GM12891 (cell line): ENCODE results near the gene CAMKV.

Source experiments
- DNase-seq: peaks from one replicate; pipeline ENCODE4 v3.0.0; 2011; ENCODE audit warnings: low spot score; ENCODE audit not compliant: insufficient read length
- FAIRE-seq: peaks from 2 replicates; lab custom pipeline; 2011; peaks lifted over from hg19 to GRCh38; lab: Jason Lieb, UNC
- PAX5 ChIP-seq: IDR thresholded peaks from 2 replicates; pipeline ENCODE4 v1.6.1; 2011; ENCODE audit warnings: low read length, moderate library complexity, mild to moderate bottlenecking; ENCODE audit not compliant: insufficient read depth, severe bottlenecking
- POLR2A ChIP-seq: IDR thresholded peaks from 2 replicates; pipeline ENCODE4 v1.6.1; 2011; ENCODE audit warnings: low read depth, low read length, control low read depth
- POLR2AphosphoS5 ChIP-seq: IDR thresholded peaks from 2 replicates; pipeline ENCODE4 v1.6.1; 2011; ENCODE audit warnings: low read depth, low read length, control low read depth
- POU2F2 ChIP-seq: IDR thresholded peaks from 2 replicates; pipeline ENCODE4 v1.6.1; 2011; ENCODE audit warnings: low read depth, mild to moderate bottlenecking, control low read depth, low read length, moderate library complexity
- SPI1 ChIP-seq: IDR thresholded peaks from 2 replicates; pipeline ENCODE4 v1.6.1; 2011; ENCODE audit warnings: low read depth, low read length, control low read depth
- TAF1 ChIP-seq: IDR thresholded peaks from 2 replicates; pipeline ENCODE4 v1.6.1; 2011; ENCODE audit warnings: low read depth, low read length, control low read depth

Gene CAMKV

DNA sequence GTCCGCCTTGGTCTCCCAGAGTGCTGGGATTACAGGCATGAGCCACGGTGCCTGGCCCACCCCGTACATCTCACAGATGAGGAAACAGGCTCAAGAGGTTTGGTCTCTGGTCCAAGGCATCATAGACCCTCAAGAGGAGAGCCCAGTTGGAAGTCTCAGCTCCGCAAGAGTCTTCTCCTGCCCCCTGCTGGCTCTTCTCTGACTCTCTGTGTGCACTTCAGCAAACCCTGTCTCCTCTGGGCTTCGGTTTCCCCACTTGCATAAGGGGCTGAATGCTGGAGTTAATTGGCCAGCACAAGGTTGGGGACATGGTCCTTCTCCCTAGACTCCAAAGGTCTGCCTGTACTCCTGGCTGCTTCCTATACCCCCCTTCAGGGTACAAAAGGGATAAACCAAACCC is 30.1 kb upstream of the CAMKV start:
- DNase-seq (no peak), FAIRE-seq (no peak)
- TF ChIP-seq TAF1, result no peak
- TF ChIP-seq PAX5, result no peak
- TF ChIP-seq POU2F2, result no peak
- TF ChIP-seq SPI1, result no peak
- TF ChIP-seq POLR2AphosphoS5, result no peak

DNA sequence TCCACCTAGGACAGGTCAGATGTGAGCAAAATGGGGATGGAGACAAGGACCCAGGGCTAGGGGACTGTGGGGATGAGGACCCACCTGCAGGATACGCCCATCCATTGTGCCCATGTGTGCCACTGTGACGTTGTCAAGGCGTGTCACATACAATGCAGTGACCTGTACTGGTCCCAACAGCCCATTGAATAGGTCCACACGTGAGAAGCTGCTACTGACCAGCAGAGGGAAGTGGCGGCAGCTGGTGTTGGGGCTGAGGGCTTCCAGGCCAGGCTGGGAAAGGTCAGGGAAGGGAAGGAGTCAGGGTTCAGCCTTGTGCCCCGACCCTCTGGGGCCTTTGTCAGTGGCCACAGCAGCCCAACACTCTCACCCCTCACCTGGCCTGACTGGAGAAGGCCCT is 29.3 kb upstream of the CAMKV start:
- no peak for TF ChIP-seq POLR2A
- no peak for TF ChIP-seq SPI1
- no peak for TF ChIP-seq POU2F2
- TF ChIP-seq PAX5, result no peak
- FAIRE-seq, result peak; percentile 35
- DNase-seq, result no peak

DNA sequence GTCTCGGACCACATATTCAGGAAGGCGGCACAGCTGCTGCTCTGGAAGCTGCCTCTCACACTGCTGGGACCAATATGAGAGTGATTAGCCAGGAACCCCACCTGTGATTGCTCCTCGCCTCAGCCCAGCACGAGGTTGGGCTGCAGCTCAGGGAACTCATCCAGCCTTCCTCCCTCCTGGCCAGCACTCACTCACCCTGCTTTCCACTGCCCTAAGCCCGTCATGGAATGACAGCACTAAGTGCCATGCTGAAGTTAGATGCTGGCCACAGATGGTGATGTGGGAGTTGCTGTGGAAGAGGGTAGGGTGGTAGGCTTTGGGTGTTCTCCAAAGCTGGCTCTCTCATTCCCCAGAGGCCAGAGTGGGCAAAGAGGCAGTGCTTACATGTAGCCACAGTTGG is 26.6 kb upstream of the CAMKV start:
- DNase-seq (no peak), FAIRE-seq (no peak)
- TF ChIP-seq TAF1, result no peak

DNA sequence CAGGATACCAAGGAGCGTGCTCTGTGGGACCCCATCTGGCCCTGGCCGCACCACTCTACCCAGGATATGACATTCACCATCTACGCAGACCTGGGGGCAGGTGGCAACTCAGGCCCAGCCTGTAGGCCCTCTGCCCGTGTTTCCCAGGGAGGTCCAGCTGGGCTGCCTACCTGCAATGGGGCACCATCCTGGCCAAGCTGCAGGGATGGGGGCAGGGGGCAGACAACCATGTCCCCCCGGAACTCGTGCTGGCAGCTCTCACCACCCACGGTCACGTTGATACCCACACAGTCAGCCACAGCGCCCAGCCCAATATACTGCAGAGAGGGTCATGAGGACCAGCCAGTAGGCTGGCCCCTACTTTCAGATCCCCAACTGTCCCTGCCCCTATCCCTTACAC is 26.1 kb upstream of the CAMKV start:
- no peak for DNase-seq
- TF ChIP-seq SPI1 (no peak), TAF1 (no peak), POLR2AphosphoS5 (no peak), PAX5 (no peak), POLR2A (no peak), POU2F2 (no peak)
- no peak for FAIRE-seq

DNA sequence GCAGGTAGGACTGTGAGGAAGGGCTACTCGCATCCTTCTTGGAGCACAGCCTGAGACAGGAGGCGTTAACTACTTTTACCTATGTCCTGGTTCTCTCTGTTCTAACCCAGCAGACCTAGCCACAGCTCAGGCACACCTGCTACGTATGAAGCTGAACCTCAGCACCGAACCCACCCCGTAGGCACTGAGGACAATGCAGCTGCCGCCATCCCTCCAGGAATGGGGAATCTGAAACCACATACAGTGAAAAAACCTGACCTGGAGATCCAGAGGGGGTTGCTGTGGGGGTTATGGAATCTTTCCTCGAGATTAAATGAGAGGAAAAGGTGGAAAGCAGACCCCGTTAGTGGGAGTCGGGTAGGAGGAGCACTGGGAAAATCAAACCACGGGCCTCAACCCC is 19.6 kb upstream of the CAMKV start:
- DNase-seq (no peak), FAIRE-seq (no peak)
- TF ChIP-seq POLR2A (no peak), PAX5 (no peak), POLR2AphosphoS5 (no peak), SPI1 (no peak), POU2F2 (no peak), TAF1 (no peak)

DNA sequence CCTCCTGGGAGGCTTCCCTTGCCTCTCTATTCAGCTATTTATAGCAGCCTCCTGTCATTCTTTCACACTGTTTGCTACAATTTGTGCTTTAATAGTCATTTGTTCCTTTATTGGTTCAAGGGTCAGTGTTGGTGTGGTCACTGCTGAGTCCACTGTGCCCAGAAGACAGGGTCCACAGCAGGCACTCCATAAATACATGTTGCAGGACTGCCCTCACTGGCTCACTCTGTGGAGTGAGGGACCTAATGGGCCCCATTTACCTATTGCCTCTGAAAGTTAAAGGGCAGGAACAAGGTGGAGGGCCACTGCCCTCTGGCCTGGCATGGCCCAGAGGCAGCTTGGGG is 17.2 kb upstream of the CAMKV start:
- FAIRE-seq (no peak), DNase-seq (no peak)
- TF ChIP-seq SPI1 (no peak), POU2F2 (no peak), PAX5 (no peak), TAF1 (no peak), POLR2AphosphoS5 (no peak), POLR2A (no peak)

DNA sequence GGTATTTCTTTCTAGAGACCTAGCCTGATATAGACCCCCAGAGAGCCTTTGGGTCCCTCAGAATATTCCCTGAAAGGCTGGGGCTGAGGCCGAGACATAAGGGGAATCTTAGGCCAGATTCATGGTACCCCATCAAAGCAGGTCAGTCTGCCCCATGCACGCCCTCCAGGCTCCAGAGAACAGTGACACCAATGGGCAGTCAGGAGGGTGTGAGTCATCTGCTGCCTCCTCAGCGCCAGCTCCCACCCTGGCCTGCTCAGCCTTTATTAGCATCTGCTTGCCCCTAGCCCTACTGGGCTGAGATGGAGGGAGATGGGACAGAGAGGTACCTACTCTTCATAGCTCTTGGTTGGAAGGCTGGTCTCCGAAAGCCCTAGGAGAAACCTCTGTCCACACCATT is 14.3 kb upstream of the CAMKV start:
- DNase-seq (no peak), FAIRE-seq (no peak)
- TF ChIP-seq POU2F2 (no peak), SPI1 (no peak), PAX5 (no peak), POLR2A (no peak), POLR2AphosphoS5 (no peak), TAF1 (no peak)

DNA sequence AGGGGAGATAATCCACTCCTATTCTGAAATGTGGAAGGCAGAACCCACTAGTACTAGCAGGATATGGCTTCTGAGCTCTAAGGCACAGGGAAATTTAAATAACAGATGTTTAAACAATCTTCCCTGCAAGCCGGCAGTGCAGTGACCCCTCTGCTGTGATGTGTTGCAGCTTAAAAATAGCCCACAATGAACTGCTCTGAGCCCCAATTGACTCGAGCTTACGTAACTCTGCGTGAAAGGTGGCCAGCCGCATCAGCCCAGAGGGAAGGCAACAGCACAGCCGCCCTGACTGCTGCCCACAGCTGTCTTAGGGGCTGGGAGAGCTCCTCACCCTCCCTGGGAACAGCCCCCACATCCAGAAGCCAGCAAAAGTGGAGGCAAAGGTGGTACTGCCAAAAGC is 12.5 kb upstream of the CAMKV start:
- FAIRE-seq, result no peak
- DNase-seq, result no peak
- no peak for TF ChIP-seq TAF1

DNA sequence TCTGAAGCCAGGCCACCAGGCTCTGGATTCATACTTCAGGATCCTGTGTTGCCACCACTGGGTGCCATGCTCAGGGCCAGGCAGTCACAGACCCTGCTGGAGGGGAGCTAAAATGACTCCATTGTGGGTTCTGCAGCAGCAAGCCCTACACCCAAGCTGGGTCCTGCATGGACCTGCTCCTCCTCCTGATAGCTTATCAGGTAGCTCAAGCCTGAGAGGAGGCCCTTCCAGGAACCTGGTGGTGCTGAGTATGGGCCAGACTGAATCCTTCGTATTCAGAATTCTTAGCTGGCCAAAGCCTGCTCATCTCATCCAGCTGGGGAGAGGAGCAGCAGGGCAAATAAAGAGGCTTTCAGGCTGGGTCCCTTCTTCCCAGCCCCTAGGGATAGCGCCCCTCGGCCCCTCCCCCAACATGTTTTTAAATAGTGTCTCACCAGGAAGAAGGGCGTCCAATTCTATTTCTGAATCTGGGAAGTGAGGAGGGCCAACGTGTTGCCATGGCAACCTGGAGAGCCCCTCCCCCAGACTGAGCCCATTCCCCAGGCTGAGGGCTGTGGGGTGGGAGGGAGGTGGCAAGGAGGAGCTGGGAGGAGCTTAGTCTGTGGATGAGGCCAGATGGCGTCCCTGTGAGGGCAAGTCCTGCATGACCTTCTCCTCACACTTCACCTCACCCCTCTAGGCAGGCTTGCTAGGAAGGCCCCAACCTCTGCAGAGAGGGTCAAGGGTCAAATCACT is 11.0 kb upstream of the CAMKV start:
- no peak for FAIRE-seq
- no peak for DNase-seq
- TF ChIP-seq POU2F2 (no peak), POLR2A (no peak), TAF1 (no peak), SPI1 (no peak), PAX5 (no peak), POLR2AphosphoS5 (no peak)

DNA sequence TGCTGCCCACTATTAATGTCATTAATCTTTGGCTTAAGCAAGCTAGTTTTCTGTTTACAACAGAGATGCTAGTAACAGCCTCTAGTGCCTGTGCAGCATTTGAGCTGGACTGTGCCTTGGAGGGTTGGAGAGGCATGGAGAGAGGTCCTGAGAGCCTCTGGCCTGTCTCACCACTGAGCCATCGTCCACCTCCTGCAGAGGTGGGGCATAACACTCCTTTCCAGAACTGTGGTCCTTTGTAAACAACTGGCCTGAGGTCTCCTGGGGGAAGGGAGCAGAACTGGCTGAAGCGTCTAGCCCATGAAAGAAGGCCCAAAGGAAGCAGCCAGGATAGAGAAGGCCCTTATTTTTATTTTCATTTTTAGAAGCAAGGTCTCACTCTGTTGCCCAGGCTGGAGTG is 10.0 kb upstream of the CAMKV start:
- TF ChIP-seq POLR2AphosphoS5, result no peak
- no peak for TF ChIP-seq SPI1
- no peak for TF ChIP-seq PAX5
- TF ChIP-seq POU2F2, result no peak
- no peak for TF ChIP-seq TAF1
- no peak for TF ChIP-seq POLR2A
- DNase-seq (no peak), FAIRE-seq (no peak)

DNA sequence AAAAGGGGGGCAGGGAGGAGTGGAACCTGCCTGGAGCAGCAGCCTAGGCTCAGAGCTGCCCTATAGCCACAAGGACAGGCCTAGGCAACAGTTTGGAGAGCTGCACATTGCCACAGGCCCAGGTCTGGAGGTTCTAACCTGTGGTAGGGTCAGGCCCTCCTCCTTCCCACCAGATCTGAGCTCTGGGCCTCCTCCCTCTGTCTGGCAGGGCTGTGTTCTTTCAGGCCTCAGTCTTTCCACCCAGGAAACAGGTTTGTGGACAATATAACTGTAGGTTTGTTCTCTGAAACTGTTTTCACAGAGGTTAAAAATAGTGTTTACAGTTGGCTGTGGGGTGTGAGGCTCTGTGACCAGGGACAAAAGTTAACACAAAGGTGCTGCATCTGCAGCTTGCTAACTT is 9.0 kb upstream of the CAMKV start:
- TF ChIP-seq TAF1 (no peak), POU2F2 (no peak), POLR2A (no peak), SPI1 (no peak), POLR2AphosphoS5 (no peak), PAX5 (no peak)
- no peak for DNase-seq
- no peak for FAIRE-seq
